ENCODE data around the gene AFG1L.
A peak's percentile ranks its signal among the peaks of the same experiment; 100 is the strongest.

GRCh38 chr6:108562503-108562993 lies 267.7 kb downstream of the AFG1L start:
- TF ChIP-seq CTCF (IDR thresholded peaks at IDR 0.05) (no peak), POLR2A (IDR thresholded peaks at IDR 0.05) (peak in 1 of 2 donors; percentile 24), POLR2AphosphoS5 (IDR thresholded peaks at IDR 0.05) (peak; percentile 59 to 96 (median 78))
